Common myeloid progenitor, CD34-positive (primary cell): ENCODE measurements around the gene SLIT3.

Source experiments
- CTCF ChIA-PET: fragments of 350-600 bp; sonication (Branson Sonifier 250); formaldehyde crosslinking; loops from one replicate; lab custom pipeline; 2021; ENCODE audit warnings: antibody characterized with exemption; lab: Charles Lee
- POLR2A ChIA-PET: fragments of 350-600 bp; sonication (Branson Sonifier 250); formaldehyde crosslinking; loops from one replicate; lab custom pipeline; 2021; ENCODE audit warnings: antibody characterized with exemption; lab: Charles Lee
- DNase-seq, 3 donors: peaks; one replicate each; pipeline versions ENCODE4 v3.0.0 to v3.0.0-alpha.2; 2013
- H3K27ac ChIP-seq, 2 experiments: 1 replicate in 1 of 2; 2 replicates in 1 of 2; pipeline ENCODE4 v1.7.0; 2013; ENCODE audit warnings: inconsistent platforms in 2 of 2, low read length in 2 of 2, mild to moderate bottlenecking in 2 of 2, low read depth in 1 of 2, moderate library complexity in 1 of 2; ENCODE audit not compliant: severe bottlenecking in 2 of 2, insufficient read depth in 1 of 2, poor library complexity in 1 of 2
- H3K27me3 ChIP-seq, 5 experiments: replicated peaks in 2 of 5; 1 replicate in 3 of 5; 2 replicates in 2 of 5; pipeline versions ENCODE4 v1.6.1 to v1.7.0; 2013; ENCODE audit warnings: low read length in 4 of 5, mild to moderate bottlenecking in 2 of 5, moderate library complexity in 2 of 5, inconsistent platforms in 1 of 5; ENCODE audit not compliant: insufficient read depth in 5 of 5, control insufficient read depth in 4 of 5
- H3K36me3 ChIP-seq, 4 experiments: 1 replicate in 2 of 4; 2 replicates in 2 of 4; pipeline versions ENCODE4 v1.6.1 to v1.7.0; 2013; ENCODE audit warnings: low read length in 3 of 4, control low read depth in 1 of 4, mild to moderate bottlenecking in 1 of 4; ENCODE audit not compliant: control insufficient read depth in 4 of 4, insufficient read depth in 4 of 4
- H3K4me1 ChIP-seq, 4 experiments: 1 replicate in 3 of 4; 2 replicates in 1 of 4; pipeline versions ENCODE4 v1.6.1 to v1.7.1; 2013; ENCODE audit warnings: low read length in 3 of 4, mild to moderate bottlenecking in 3 of 4, control low read depth in 1 of 4, inconsistent platforms in 1 of 4, moderate library complexity in 1 of 4; ENCODE audit not compliant: control insufficient read depth in 4 of 4, insufficient read depth in 4 of 4; ENCODE audit errors: control extremely low read depth in 1 of 4
- H3K4me3 ChIP-seq, 7 experiments: 1 replicate in 4 of 7; 2 replicates in 3 of 7; pipeline versions ENCODE4 v1.5.1 to v1.7.0; 2013; ENCODE audit warnings: mild to moderate bottlenecking in 7 of 7, low read length in 6 of 7, moderate library complexity in 6 of 7, inconsistent platforms in 2 of 7, low read depth in 2 of 7, control low read depth in 1 of 7; ENCODE audit not compliant: insufficient read depth in 4 of 7, control insufficient read depth in 1 of 7; ENCODE audit errors: extremely low read depth in 1 of 7
- H3K9me3 ChIP-seq, 5 experiments: 1 replicate in 4 of 5; 2 replicates in 1 of 5; pipeline versions ENCODE4 v1.6.1 to v1.7.1; 2013; ENCODE audit warnings: low read length in 4 of 5, mild to moderate bottlenecking in 2 of 5, inconsistent platforms in 1 of 5, low read depth in 1 of 5, moderate library complexity in 1 of 5; ENCODE audit not compliant: control insufficient read depth in 4 of 5, insufficient read depth in 2 of 5; ENCODE audit errors: control extremely low read depth in 1 of 5
- WGBS: methylation state at CpG from one replicate; pipeline ENCODE4 v1.1.5; 2013; ENCODE audit not compliant: insufficient coverage; 5-methylcytosine and 5-hydroxymethylcytosine counted together

SLIT3 gene

DNA sequence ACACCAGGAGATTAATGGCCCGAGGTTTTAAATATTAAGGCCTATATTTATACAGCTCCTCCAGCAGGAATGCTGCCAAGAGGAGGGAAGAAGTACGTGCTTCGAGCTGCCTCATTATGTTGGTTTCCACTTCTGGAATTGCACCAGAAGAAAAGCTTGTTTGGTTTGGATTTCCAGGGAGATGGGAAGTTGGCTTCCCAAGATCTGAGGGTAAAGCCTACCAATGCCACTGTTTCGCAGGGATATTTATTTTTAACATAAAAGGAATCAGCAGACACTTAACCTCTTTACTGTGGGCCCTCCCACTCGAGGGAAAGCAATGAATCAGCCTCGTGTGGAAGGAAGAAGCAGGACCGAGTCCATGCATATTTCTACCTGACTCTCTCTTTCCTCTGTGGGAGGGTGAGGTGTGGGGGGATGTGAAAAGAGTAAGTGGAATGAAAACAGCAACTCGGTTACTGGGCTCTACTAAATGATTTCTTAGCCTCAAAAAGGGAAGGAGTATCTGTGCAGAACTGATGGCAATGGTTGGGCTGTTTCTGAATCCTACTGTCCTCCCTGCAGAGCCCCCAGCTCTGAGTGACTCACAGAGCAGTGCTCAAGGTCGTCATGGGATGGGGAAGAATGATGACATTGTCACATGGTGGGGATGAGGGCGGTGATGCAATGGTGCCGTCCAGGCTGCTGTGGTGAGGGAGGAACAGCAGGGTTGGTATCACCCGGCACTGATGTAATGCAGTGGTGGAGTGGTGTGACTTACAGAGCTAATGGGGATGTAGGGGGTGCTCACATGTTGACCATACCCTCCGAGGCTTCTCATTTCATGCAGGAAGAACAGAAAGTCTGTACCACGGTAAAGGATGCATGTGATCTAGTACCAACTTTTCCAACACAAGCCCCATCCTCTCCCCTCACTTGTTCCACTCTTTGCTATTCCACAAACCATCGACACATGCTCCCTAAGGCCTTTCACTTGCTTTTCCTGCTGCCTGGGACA, 506.8 kb downstream of the SLIT3 start:
- DNase-seq: no peak
- POLR2A ChIA-PET: no interaction called here
- 87% methylated on average over 10 of the region's 15 CpGs for WGBS

DNA sequence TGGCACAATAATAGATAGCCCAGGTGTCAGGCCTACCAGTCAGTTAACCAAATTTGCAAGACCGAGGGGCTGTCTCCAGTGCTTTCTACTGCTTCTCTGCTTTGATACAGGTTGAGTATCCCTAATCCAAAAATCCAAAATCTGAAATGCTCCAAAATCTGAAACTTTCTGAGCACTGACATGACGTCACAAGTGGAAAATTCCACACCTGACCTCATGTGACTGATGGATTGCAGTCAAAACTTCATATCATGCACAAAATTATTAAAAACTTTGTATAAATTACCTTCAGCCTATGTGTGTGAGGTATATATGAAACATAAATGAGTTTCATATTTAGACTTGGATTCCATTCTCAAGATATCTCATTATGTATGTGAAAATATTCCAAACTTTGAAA, 508.3 kb downstream of the SLIT3 start:
- POLR2A ChIA-PET: no interaction called here
- H3K4me1 ChIP-seq: peaks cover 0 to 26% (median 0%) of the 10 kb centered on the region in 4 experiments
- no peak for DNase-seq

More for the DNA sequence above, 506.8 kb downstream of the SLIT3 start:
- Histone ChIP-seq H3K36me3 (no peaks in the 10 kb centered on the region), H3K4me3 (no peak overlapping the region), H3K27me3 (no peaks in the 10 kb centered on the region), H3K27ac (no peak overlapping the region), H3K4me1 (peaks cover 0 to 29% (median 0%) of the 10 kb centered on the region in 4 experiments), H3K9me3 (peaks cover 0 to 3% (median 0%) of the 10 kb centered on the region in 5 experiments)
- CTCF ChIA-PET: interaction anchor here (1.0 kb wide), 1 partner anchor 45 kb away, joined by 3 read pairs; no protein-coding TSS in a partner anchor

DNA sequence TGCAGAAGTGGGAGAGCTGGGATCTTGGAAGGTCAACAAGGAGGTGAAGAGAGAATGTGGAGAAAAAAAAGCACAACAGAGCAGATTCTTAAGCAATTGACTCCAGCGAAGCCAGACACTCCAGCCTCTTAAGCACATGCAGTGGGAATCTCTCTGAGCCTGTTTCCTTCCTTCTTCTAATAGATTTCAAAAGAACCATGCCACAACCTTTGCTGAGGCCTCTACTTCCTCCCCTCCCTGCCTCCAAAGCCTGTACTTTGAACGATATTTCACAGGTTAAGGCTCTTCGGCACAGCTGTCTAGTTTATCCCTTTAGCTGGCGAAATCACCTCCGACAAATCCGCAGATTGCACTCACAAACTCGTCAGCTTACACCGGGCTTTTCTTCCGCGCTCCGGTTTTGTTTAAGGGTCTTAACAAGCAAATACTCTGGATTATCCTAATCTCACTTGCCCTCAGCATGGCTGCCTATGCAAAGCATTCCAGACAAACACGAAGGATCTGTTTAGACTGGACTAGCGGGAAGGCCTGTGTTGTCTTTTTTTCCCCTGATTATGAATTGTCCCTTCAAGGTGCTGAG, 510.2 kb downstream of the SLIT3 start:
- ChIA-PET POLR2A (no interaction called here), CTCF (interaction anchor here (0.6 to 1.2 kb wide), 4 partner anchors 11 to 199 kb away, joined by 3 read pairs; no protein-coding TSS in a partner anchor)
- no peaks in the 10 kb centered on the region for H3K27me3 ChIP-seq
- no peak for DNase-seq
- H3K36me3 ChIP-seq: no peaks in the 10 kb centered on the region
- H3K27ac ChIP-seq: no peak overlapping the region
- no peak overlapping the region for H3K4me3 ChIP-seq
- 77% methylated on average over 13 of the region's 13 CpGs for WGBS
- H3K9me3 ChIP-seq: no peaks in the 10 kb centered on the region
- H3K4me1 ChIP-seq: peaks cover 0 to 26% (median 0%) of the 10 kb centered on the region in 4 experiments

More for the DNA sequence above, 508.3 kb downstream of the SLIT3 start:
- WGBS: 93% methylated on average over 1 of the region's 2 CpGs
- Histone ChIP-seq H3K4me3 (no peak overlapping the region), H3K27ac (no peak overlapping the region), H3K27me3 (no peaks in the 10 kb centered on the region), H3K36me3 (no peaks in the 10 kb centered on the region), H3K9me3 (no peaks in the 10 kb centered on the region)
- CTCF ChIA-PET: no interaction called here

DNA sequence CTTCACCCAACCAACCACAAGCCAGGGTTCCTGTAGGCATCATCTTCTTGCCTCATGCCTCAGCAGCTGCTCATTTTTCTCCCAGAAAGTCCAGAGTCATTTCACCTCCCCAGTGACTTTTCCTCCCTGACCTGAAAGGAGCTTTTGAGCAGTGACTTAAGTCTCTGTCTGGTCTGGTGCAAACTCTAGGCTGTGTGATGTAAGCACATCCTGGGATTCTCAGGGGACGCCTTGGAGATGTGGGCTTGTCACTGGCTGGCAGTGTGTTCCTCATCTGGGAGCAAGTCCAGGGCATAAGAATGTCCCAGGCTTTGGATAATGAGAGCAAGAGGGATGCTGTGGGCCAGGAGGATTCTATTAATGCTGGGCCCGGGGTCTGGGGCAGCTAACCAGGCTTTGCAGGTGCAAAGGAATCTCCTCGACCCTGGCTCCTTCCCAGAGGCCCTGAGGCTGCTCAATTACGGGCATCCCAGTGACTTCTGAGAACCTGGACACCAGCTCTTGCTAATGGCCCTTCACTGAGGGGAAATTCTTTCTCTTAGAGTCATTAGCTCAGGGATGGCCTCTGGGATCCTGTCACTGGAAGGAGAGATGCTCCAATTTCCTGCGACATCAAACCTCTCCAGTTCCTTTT, 510.8 kb downstream of the SLIT3 start:
- peaks cover 0 to 26% (median 0%) of the 10 kb centered on the region in 4 experiments for H3K4me1 ChIP-seq
- DNase-seq: no peak
- ChIA-PET POLR2A (no interaction called here), CTCF (interaction anchor here (0.9 to 1.2 kb wide), 2 partner anchors 13 to 18 kb away, joined by 3 read pairs; no protein-coding TSS in a partner anchor)
- no peaks in the 10 kb centered on the region for H3K27me3 ChIP-seq
- H3K27ac ChIP-seq: no peak overlapping the region
- no peak overlapping the region for H3K4me3 ChIP-seq
- H3K36me3 ChIP-seq: no peaks in the 10 kb centered on the region
- no peaks in the 10 kb centered on the region for H3K9me3 ChIP-seq
- 98% methylated on average over 4 of the region's 5 CpGs for WGBS

DNA sequence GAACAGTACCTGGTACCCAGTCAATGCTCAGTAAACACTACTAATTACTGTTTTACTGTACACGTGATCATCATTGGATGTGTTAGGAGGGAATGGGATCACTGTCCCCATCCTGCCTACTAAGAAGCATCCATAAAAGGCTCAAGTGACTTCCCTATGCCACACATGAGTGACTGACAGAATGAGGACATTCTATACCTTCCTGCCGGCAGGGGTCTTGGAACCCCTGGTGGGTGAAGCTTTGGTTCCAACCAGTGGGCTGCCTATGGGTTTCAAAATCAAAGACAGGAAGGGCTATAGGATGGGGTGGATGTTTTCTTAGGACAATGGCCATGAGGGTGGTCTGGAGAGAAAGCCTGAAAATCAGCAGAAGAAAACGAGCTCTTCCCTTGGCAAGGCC, 512.2 kb downstream of the SLIT3 start:
- Histone ChIP-seq H3K9me3 (no peaks in the 10 kb centered on the region), H3K27me3 (no peaks in the 10 kb centered on the region), H3K4me1 (peaks cover 0 to 17% (median 0%) of the 10 kb centered on the region in 4 experiments), H3K4me3 (no peak overlapping the region), H3K36me3 (no peaks in the 10 kb centered on the region), H3K27ac (no peak overlapping the region)
- 100% methylated on average over 1 of the region's 3 CpGs for WGBS
- ChIA-PET POLR2A (no interaction called here), CTCF (no interaction called here)
- DNase-seq: no peak

DNA sequence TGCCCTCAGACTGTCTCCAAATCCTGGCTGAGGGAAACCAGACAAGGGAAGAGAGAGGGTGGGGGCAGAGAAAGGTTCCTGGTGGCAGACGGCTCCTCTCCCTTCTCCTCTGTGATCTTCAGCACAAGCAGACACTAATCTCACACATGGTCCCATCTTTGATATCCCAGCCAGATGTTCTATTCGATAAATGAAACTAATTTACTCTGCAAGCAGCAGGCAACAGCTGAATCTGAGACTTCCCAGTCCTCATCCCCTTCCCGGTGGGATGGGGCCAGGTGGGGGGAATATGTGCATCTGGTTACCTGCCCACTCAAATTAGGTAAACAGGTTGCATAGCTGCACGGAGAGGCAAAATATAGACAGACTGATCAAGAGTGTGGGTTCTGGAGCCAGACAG, 512.8 kb downstream of the SLIT3 start:
- ChIA-PET POLR2A (no interaction called here), CTCF (interaction anchor here (1.4 kb wide), 1 partner anchor 19 kb away, joined by 4 read pairs; no protein-coding TSS in a partner anchor)
- 100% methylated on average over 3 of the region's 4 CpGs for WGBS
- Histone ChIP-seq H3K27ac (no peak overlapping the region), H3K36me3 (no peaks in the 10 kb centered on the region), H3K9me3 (no peaks in the 10 kb centered on the region), H3K27me3 (no peaks in the 10 kb centered on the region), H3K4me3 (no peak overlapping the region), H3K4me1 (peaks cover 0 to 17% (median 0%) of the 10 kb centered on the region in 4 experiments)
- no peak for DNase-seq
